Liver (tissue), 9 donors: Measurements from ENCODE around the gene CBL. TPM values are rescaled to one million over a fixed set of nuclear protein-coding genes. Genes with fewer than 3 reads are reported as not detected.
"Not testable (repeated sequence)": the region's sequence is repeated elsewhere in the genome, so short reads cannot be mapped to it uniquely, and the experiment has no call there.

Experiments used
- DNase-seq: peaks from one replicate; pipeline ENCODE4 v3.0.0-alpha.2; 2017; ENCODE audit warnings: low spot score
- H3K27ac ChIP-seq, 2 donors: one replicate each; pipeline ENCODE4 v1.7.0; 2013; ENCODE audit warnings: inconsistent platforms in 2 of 2, low read length in 2 of 2, control low read depth in 1 of 2, low read depth in 1 of 2, mild to moderate bottlenecking in 1 of 2
- H3K27me3 ChIP-seq, 4 donors: one replicate each; pipeline versions ENCODE4 v1.6.1 to v1.7.0; 2013; ENCODE audit warnings: low read length in 3 of 4, inconsistent platforms in 1 of 4, mild to moderate bottlenecking in 1 of 4, moderate library complexity in 1 of 4; ENCODE audit not compliant: control insufficient read depth in 4 of 4, insufficient read depth in 4 of 4
- H3K36me3 ChIP-seq, 4 donors: one replicate each; pipeline versions ENCODE4 v1.6.1 to v1.7.0; 2013; ENCODE audit warnings: low read length in 3 of 4, mild to moderate bottlenecking in 3 of 4, low read depth in 1 of 4, moderate library complexity in 1 of 4; ENCODE audit not compliant: control insufficient read depth in 4 of 4, insufficient read depth in 3 of 4
- H3K4me1 ChIP-seq, 4 donors: one replicate each; pipeline versions ENCODE4 v1.6.1 to v1.7.0; 2013; ENCODE audit warnings: low read length in 3 of 4, mild to moderate bottlenecking in 3 of 4, moderate library complexity in 1 of 4; ENCODE audit not compliant: control insufficient read depth in 4 of 4, insufficient read depth in 4 of 4
- H3K4me3 ChIP-seq, 3 donors: one replicate each; pipeline versions ENCODE4 v1.6.1 to v1.7.0; 2013; ENCODE audit warnings: low read length in 3 of 3, control low read depth in 1 of 3, low read depth in 1 of 3, mild to moderate bottlenecking in 1 of 3
- H3K9ac ChIP-seq, 2 donors: one replicate each; pipeline ENCODE4 v1.7.0; 2013; ENCODE audit warnings: low read length in 2 of 2, mild to moderate bottlenecking in 2 of 2, moderate library complexity in 2 of 2, control low read depth in 1 of 2, low read depth in 1 of 2
- H3K9me3 ChIP-seq, 4 donors: one replicate each; pipeline versions ENCODE4 v1.6.1 to v1.7.0; 2013; ENCODE audit warnings: low read length in 3 of 4; ENCODE audit not compliant: control insufficient read depth in 4 of 4
- EGR1 ChIP-seq, 2 donors: IDR thresholded peaks; 2 replicates each; pipeline ENCODE4 v1.6.1; 2016 to 2018; ENCODE audit warnings: antibody characterized with exemption in 2 of 2, low read depth in 2 of 2
- FOXA2 ChIP-seq: IDR thresholded peaks from 2 replicates; pipeline ENCODE4 v1.6.1; 2016; ENCODE audit warnings: antibody characterized with exemption
- HNF4G ChIP-seq: IDR thresholded peaks from 2 replicates; pipeline ENCODE4 v1.6.1; 2016; ENCODE audit warnings: antibody characterized with exemption
- JUND ChIP-seq, 2 donors: IDR thresholded peaks; 2 replicates each; pipeline ENCODE4 v1.6.1; 2016; ENCODE audit warnings: antibody characterized with exemption in 2 of 2
- RAD21 ChIP-seq, 2 donors: IDR thresholded peaks; 2 replicates each; pipeline ENCODE4 v1.6.1; 2016; ENCODE audit warnings: antibody characterized with exemption in 2 of 2, mild to moderate bottlenecking in 2 of 2
- RXRA ChIP-seq, 2 donors: IDR thresholded peaks; 2 replicates each; pipeline ENCODE4 v1.6.1; 2017 to 2018; ENCODE audit warnings: antibody characterized with exemption in 2 of 2, mild to moderate bottlenecking in 1 of 2
- TAF1 ChIP-seq: conservative IDR thresholded peaks from 2 replicates; pipeline ENCODE4 v1.6.1; 2016; ENCODE audit warnings: antibody characterized with exemption, mild to moderate bottlenecking
- YY1 ChIP-seq: IDR thresholded peaks from 2 replicates; pipeline ENCODE4 v1.6.1; 2016; ENCODE audit warnings: antibody characterized with exemption, mild to moderate bottlenecking
- WGBS: extraction: QIAGEN DNeasy Blood & Tissue Kit; methylation state at CpG from one replicate; pipeline ENCODE4 v1.1.7; 2013; 5-methylcytosine and 5-hydroxymethylcytosine counted together
- polyA plus RNA-seq, 2 donors: library from polyadenylated mRNA; stranded (reverse) in 1 of 2; unstranded in 1 of 2; fragments of 200-250 nt in 1 of 2; fragments of >200 nt in 1 of 2; fragmentation: Nextera tagmentation in 1 of 2; extraction: Ambion mirVana in 1 of 2; gene quantifications; one replicate each; pipeline versions ENCODE4 v1.2.1 to v1.2.3, GENCODE V29; 2013 to 2015
- total RNA-seq, 2 donors: library from RNA; depleted of rRNA; stranded (reverse); fragments of >200 nt; gene quantifications; one replicate each; pipeline ENCODE4 v1.2.3, GENCODE V29; 2014
- TF ChIP-seq, protein P1 (sequence below): IDR thresholded peaks from 2 replicates; pipeline ENCODE4 v1.6.1; 2016; ENCODE audit warnings: antibody characterized with exemption
- TF ChIP-seq, protein P2 (sequence below): IDR thresholded peaks from 2 replicates; pipeline ENCODE4 v1.6.1; 2016; ENCODE audit warnings: antibody characterized with exemption
- TF ChIP-seq, protein P3 (sequence below): fragments of 150-350 bp; IDR thresholded peaks from 2 replicates; pipeline ENCODE4 v1.5.1; 2017; ENCODE audit warnings: improper control_type of control experiment, low read depth, low read length; ENCODE audit not compliant: missing input control
- donor health status: healthy.
- donor health status: healthy.
- donor health status: healthy.
- donor health status: healthy.
- donor health status: healthy.

CBL gene
- total and polyA plus RNA-seq, 4 donors: 1.6 to 5.5 (median 3.5) TPM

DNA sequence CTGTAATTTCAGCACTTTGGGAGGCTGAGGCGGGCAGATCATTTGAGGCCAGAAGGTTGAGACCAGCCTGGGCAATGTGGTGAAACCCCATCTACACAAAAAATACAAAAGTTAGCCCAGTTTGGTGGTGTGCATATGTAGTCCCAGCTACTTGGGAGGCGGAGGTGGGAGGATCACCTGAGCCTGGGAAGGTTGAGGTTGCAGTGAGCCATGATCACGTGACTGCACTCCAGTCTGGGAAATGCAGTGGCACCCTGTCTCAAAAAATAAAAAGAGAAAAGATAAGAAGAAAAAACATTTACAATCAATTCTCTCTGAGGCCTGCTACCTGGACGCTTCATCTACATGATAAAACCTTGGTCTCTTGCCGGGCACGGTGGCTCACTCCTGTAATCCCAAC, 7.2 kb upstream of the CBL start:
- H3K4me3 ChIP-seq: no peak overlapping the region
- peaks cover 0 to 5% (median 0%) of the 10 kb centered on the region in 4 donors for H3K4me1 ChIP-seq
- H3K27me3 ChIP-seq: no peaks in the 10 kb centered on the region
- H3K27ac ChIP-seq: no peak overlapping the region
- H3K9ac ChIP-seq: no peak overlapping the region
- 92% methylated on average over 6 of the region's 6 CpGs for WGBS
- H3K36me3 ChIP-seq: no peaks in the 10 kb centered on the region
- DNase-seq: no peak
- TF ChIP-seq RXRA (IDR thresholded peaks at IDR 0.05) (no peak), HNF4G (no peak), JUND (IDR thresholded peaks at IDR 0.05) (no peak), TAF1 (no peak), FOXA2 (no peak), EGR1 (IDR thresholded peaks at IDR 0.05; ENCODE audit: low read depth in 2 of 2) (no peak), YY1 (no peak)
- TF ChIP-seq, protein P1, sequence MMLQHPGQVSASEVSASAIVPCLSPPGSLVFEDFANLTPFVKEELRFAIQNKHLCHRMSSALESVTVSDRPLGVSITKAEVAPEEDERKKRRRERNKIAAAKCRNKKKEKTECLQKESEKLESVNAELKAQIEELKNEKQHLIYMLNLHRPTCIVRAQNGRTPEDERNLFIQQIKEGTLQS: no peak
- TF ChIP-seq, protein P2, sequence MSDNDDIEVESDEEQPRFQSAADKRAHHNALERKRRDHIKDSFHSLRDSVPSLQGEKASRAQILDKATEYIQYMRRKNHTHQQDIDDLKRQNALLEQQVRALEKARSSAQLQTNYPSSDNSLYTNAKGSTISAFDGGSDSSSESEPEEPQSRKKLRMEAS: no peak
- TF ChIP-seq, protein P3, sequence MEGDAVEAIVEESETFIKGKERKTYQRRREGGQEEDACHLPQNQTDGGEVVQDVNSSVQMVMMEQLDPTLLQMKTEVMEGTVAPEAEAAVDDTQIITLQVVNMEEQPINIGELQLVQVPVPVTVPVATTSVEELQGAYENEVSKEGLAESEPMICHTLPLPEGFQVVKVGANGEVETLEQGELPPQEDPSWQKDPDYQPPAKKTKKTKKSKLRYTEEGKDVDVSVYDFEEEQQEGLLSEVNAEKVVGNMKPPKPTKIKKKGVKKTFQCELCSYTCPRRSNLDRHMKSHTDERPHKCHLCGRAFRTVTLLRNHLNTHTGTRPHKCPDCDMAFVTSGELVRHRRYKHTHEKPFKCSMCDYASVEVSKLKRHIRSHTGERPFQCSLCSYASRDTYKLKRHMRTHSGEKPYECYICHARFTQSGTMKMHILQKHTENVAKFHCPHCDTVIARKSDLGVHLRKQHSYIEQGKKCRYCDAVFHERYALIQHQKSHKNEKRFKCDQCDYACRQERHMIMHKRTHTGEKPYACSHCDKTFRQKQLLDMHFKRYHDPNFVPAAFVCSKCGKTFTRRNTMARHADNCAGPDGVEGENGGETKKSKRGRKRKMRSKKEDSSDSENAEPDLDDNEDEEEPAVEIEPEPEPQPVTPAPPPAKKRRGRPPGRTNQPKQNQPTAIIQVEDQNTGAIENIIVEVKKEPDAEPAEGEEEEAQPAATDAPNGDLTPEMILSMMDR: no peak
- H3K9me3 ChIP-seq: no peaks in the 10 kb centered on the region

DNA sequence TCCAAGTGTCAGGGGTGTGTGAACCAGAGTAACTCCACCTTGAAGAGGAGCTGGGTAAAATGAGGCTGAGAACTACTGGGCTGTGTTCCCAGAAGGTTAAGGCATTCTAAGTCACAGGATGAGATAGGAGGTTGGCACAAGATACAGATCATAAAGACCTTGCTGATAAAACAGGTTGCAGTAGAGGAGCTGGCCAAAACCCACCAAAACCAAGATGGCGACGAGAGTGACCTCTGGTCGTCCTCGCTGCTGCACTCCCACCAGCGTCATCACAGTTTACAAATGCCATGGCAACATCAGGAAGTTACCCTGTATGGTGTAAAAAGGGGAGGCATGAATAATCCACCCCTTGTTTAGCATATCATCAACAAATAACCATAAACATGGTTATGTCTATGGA, 4.9 kb upstream of the CBL start:
- not testable (repeated sequence) for H3K9me3 ChIP-seq, H3K4me1 ChIP-seq, DNase-seq, H3K4me3 ChIP-seq, H3K9ac ChIP-seq, H3K36me3 ChIP-seq, H3K27me3 ChIP-seq, H3K27ac ChIP-seq
- 91% methylated on average over 5 of the region's 5 CpGs for WGBS

DNA sequence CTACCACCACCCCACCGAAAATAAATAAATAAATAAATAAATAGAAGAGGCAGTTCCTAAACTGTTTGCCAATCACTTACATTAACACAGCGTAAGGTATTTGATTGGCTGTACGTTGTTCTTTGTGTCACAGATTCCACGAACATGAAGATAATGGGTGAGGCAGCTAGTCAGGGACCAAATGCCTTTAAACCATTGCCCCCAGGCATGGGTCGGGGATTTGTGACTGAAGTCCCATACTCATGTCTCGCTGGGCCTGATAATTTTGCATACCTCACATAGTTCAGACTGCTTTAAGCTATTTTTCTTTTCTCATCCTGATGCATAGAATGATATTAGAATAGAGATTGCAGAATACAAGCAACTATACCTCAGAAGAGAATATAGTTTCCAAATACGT, 3.6 kb upstream of the CBL start:
- Histone ChIP-seq H3K4me1 (peaks cover 1 to 12% (median 10%) of the 10 kb centered on the region in 4 donors), H3K4me3 (no peak overlapping the region)
- no peak for DNase-seq

More for the DNA sequence above, 3.6 kb upstream of the CBL start:
- 91% methylated on average over 7 of the region's 7 CpGs for WGBS
- Histone ChIP-seq H3K36me3 (no peaks in the 10 kb centered on the region), H3K27ac (no peak overlapping the region), H3K27me3 (no peaks in the 10 kb centered on the region), H3K9me3 (no peaks in the 10 kb centered on the region), H3K9ac (no peak overlapping the region)
- TF ChIP-seq TAF1: no peak
- TF ChIP-seq, protein P3: no peak
- no peak for TF ChIP-seq HNF4G
- no peak for TF ChIP-seq RXRA (IDR thresholded peaks at IDR 0.05)
- TF ChIP-seq RAD21 (IDR thresholded peaks at IDR 0.05): no peak
- TF ChIP-seq YY1: no peak
